NCI-H748 treated with DMSO at 0.1 percent for 48 hours (cell line): ENCODE results near the gene DHX15.
"Not testable (repeated sequence)": the region's sequence is repeated elsewhere in the genome, so short reads cannot be mapped to it uniquely, and the experiment has no call there.

Source experiments
- DNase-seq: peaks from one replicate; lab custom pipeline; 2025; lab: John Stamatoyannopoulos, UW

The DHX15 gene

DNA sequence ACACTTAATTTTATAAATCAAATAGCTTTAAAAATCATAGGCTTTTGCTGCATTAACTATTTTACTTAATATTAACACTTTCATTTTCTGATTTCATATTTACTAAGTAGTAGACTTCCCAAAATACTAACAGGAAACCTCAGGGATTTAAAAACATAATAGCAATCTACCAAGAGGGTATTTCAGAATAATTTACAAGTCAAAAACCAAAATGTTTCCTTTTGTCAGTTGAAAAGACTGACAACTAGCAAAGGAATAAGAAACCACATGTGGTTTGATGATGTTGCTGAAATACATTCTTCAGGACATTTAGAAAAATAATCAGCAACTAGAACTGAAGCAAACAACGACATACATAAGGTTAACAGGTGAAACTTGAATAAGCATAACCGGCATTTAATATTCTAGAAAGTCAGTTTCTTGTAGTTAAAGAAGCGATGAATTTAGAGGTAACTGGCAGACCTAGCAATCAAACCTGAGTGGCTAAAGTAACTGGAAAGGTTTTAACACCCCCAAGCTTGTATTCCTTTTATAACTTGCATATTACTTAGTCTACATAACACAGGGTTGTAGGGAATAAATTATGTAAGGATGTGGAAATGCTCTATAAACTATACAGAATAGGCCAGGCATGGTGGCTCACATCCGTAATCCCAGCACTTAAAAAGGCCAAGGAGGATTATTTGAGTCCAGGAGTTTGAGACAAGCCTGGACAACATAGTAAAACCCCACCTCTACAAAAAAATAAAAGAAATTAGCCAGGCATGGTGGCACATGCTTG is 40.0 kb downstream of the DHX15 start:
- no peak for DNase-seq

DNA sequence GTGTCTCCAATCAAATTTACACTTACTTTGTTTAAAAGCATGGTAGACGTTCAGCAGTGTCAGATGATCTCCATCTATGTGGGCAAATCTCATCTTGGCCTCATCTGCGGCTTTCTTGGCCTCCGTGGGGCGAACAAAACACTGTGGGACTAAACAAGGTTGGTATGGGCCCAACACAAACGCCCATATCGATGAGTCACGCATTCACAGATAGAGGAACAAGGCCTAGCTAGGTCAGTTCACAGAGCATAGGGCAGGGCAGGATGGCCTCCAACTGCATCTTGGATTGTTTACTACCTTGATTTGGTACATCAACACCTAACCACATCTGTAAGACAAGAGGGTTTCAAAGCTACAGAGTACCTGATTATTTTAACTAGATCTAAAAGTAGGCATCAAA is 47.3 kb downstream of the DHX15 start:
- no peak for DNase-seq

DNA sequence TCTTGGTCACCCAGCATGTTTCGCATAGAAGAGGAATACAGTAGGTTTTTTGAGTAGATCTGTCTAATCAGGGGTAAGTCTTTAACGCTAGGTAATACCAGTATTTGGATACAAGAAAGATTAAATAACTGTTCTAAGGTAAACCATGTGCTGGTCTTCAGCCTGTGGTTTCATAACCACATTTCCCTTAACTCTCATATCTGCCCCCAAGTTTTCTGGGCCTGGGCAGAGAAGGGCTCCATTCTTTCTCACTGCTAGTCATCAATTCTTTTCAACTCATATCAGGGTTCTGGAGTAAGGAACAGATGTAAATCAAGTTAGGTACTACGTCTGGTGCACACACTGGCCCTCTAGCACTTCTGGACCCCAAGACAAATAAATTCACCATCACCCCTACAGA is 49.0 kb downstream of the DHX15 start:
- DNase-seq, result no peak

GRCh38 chr4:24533364-24533763 is 51.0 kb downstream of the DHX15 start:
- DNase-seq, result no peak

- DNase-seq, result no peak
These were observed 54.8 kb downstream of the DHX15 start for GRCh38 chr4:24529555-24529954.

DNA sequence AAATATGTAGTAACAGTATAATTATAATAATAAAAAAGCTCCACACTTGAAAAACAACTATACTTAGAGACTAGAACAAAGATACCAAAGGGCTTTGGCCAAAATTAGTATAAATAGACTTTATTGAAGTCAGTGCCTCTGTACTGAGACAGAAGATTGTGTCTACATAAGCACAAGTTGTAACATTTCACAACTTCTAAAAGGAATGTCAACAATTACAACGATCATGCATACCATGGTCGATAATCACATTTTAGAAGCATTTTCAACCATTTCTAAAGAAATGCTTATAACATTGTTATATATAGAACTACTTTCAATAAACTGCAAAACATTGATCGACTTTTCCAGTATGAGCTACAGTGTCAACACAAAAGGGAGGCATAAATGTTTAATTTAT is 57.0 kb downstream of the DHX15 start:
- DNase-seq, result no peak

GRCh38 chr4:24521544-24521943 is 62.8 kb downstream of the DHX15 start:
- no peak for DNase-seq

GRCh38 chr4:24519649-24520048 is 64.7 kb downstream of the DHX15 start:
- no peak for DNase-seq

DNA sequence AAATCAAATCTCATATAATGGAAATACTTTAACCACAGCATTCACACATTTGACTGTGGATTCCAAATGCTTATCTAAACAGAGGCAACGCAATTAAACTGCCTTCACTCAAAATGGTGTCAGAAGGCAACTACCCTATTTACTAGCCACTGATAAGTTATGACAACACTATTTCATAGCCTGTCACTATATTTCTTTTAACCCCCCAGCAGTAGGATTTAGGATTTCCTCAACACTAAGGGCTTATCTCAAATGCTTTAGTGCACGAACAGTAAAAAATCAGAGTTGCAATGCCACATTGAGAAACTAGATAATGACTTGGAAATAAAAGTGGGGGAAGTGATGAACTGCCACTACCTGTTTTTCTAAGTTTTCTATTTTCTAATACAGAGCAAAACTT is 66.7 kb downstream of the DHX15 start:
- DNase-seq, result no peak

- no peak for DNase-seq
These were observed 67.4 kb downstream of the DHX15 start for GRCh38 chr4:24516926-24517325.

GRCh38 chr4:24515698-24516097 is 68.7 kb downstream of the DHX15 start:
- DNase-seq, result no peak

DNA sequence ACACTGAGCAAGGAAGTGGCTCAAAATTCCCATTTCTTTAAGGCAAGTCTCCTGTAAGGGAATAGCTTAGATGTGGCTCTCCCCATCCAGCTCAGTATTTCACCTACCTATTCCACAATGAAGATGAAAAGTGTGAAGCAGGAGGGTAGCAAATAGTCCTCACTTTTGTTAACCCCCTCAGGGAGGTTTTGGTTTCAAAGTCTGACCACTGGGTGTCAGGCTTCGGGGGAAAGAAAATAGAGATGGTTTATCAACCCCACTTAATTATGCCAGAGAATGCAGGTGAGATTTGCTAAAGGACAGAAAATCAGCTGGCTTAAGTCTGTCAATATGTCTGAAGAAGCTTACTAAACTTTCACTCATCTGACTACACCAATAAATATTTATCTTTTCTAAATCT is 69.5 kb downstream of the DHX15 start:
- no peak for DNase-seq

GRCh38 chr4:24513718-24514117 is 70.6 kb downstream of the DHX15 start:
- no peak for DNase-seq

GRCh38 chr4:24511371-24512063 is 72.8 kb downstream of the DHX15 start:
- no peak for DNase-seq

DNA sequence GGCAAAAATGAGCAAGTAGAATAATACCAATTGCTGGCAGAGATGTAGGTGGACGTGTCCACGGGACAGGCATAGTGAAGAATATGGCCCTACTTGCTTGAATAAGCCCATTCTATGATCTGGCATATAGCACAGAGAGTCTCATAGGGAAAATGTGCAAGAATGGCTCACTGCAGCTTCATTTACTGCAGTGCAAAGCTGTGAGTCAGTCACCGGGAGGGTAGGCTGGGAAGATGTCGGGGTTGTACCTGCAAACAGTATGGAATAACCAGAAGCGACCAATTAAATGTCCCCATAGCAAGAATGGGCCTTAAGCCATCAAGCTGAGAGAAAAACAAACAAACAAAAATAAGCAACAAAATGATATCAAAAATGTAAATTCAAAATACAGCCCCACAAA is 74.3 kb downstream of the DHX15 start:
- no peak for DNase-seq

DNA sequence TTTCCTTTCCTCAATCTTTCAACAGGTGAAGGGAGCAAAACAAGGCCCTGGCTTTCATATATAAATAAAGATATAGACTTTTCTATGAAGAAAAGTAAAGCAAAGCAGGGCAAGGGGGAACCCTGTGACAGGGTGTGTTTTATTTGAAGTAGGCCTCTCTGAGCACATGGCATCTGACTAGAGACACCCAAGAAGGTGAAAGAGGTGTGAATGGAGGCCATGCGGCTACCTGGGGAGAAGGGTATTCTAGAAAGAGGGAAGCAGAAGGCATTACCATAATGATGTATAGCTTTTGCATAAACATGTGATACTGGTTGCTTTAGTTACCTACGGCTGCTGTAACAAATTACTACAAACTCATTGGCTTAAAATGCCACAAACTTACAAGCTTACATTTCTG is 75.8 kb downstream of the DHX15 start:
- DNase-seq, result no peak

- no peak for DNase-seq
These were observed 76.9 kb downstream of the DHX15 start for GRCh38 chr4:24507439-24507838.

GRCh38 chr4:24503090-24503489 is 81.3 kb downstream of the DHX15 start:
- not testable (repeated sequence) for DNase-seq

GRCh38 chr4:24497221-24497620 is 87.1 kb downstream of the DHX15 start:
- no peak for DNase-seq

GRCh38 chr4:24496597-24496996 is 87.8 kb downstream of the DHX15 start:
- no peak for DNase-seq

- DNase-seq, result no peak
These were observed 89.0 kb downstream of the DHX15 start for GRCh38 chr4:24495388-24495787.

DNA sequence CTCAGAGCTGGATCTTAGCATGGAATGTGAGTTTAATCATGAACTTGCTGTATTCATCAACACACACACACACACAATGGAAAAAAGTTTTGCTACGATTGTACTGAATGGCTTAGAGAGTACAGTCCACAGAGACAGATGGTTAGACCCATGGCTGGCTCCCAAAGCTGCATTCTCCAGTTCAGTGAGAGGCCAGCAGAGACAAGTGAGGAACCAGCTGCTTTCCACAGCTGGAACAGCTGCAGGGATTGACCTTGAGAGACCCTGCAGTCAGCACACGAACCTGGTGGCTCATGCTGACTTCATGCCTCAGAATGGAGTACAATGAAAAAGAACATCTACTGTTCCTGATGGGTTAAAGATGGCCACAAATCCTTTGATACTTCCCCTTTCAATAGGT is 94.5 kb downstream of the DHX15 start:
- no peak for DNase-seq

DNA sequence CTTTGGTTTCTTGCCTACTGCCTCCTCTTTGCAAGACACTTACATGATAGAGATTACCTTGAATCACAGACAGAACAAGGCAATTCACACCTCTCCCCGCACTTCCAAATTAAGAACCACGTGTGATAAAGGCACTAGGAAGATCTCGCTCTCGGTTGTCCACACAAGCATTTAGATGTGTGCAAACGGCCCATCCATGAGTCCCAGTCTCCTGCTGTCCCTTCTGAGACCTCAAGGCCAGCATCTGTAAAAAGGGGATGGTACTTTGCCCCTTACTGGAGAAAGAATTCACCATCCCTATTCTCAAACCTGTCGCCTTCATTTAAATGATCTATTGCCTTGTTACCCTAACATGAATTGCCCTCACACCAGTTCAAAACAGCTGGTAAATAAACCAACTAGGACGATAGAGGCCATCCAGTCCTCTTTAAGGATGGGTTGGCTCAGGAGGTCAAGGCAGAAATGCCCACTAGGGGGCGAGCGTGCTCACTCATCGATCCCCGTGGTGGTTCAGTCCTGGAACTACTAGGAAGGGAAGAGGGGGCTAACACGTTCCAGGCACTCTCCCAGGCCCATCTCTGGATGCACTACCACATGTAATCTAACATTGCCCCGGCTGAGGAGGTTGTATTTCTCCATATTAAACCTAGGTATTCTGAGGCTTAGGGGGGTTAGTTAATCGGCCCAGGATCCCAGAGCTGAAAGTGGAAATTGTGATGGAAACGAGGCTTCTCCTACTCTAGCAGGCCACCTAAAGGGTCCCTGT is 95.8 kb downstream of the DHX15 start:
- peak; percentile 4 for DNase-seq
